Osteoblast (primary cell): ENCODE results near the gene FETUB. TPM values are rescaled to one million over a fixed set of nuclear protein-coding genes. Genes with fewer than 3 reads are reported as not detected.

ENCODE experiments used
- DNase-seq: peaks from one replicate; pipeline ENCODE4 v3.0.0; 2011; ENCODE audit warnings: low spot score, mixed read lengths; ENCODE audit not compliant: insufficient read length; ENCODE audit errors: missing footprints
- H2AFZ ChIP-seq: 2 replicates; pipeline ENCODE4 v1.6.0; 2011; ENCODE audit warnings: mild to moderate bottlenecking, low read length
- H3K27ac ChIP-seq: 2 replicates; pipeline ENCODE4 v1.5.1; 2011; ENCODE audit warnings: mild to moderate bottlenecking, low read depth, low read length, moderate library complexity
- H3K27me3 ChIP-seq: 2 replicates; pipeline ENCODE4 v1.6.0; 2012; ENCODE audit warnings: mild to moderate bottlenecking, control low read depth, inconsistent platforms, low read length, moderate library complexity; ENCODE audit not compliant: insufficient read depth
- H3K36me3 ChIP-seq: 2 replicates; pipeline ENCODE4 v1.5.1; 2011; ENCODE audit warnings: mild to moderate bottlenecking, low read length, control low read depth, moderate library complexity; ENCODE audit not compliant: insufficient read depth
- H3K4me1 ChIP-seq: 2 replicates; pipeline ENCODE4 v1.5.1; 2011; ENCODE audit warnings: mild to moderate bottlenecking, low read length, control low read depth, moderate library complexity; ENCODE audit not compliant: insufficient read depth
- H3K4me2 ChIP-seq: 2 replicates; pipeline ENCODE4 v1.6.0; 2011; ENCODE audit warnings: mild to moderate bottlenecking, low read length; ENCODE audit not compliant: insufficient read depth
- H3K4me3 ChIP-seq: fragments of 200-600 bp; sonication (generic); 3 replicates; pipeline ENCODE4 v1.5.1; 2012; ENCODE audit warnings: mild to moderate bottlenecking, low read length, inconsistent platforms; ENCODE audit not compliant: insufficient read depth
- H3K79me2 ChIP-seq: 2 replicates; pipeline ENCODE4 v1.6.0; 2012; ENCODE audit warnings: mild to moderate bottlenecking, low read length, control low read depth, inconsistent platforms; ENCODE audit not compliant: insufficient read depth
- H3K9me3 ChIP-seq: 2 replicates; pipeline ENCODE4 v1.5.1; 2011; ENCODE audit warnings: low read depth, low read length, control low read depth
- H4K20me1 ChIP-seq: 2 replicates; pipeline ENCODE4 v1.6.0; 2012; ENCODE audit warnings: mild to moderate bottlenecking, low read length, control low read depth; ENCODE audit not compliant: insufficient read depth
- CTCF ChIP-seq: IDR thresholded peaks from 2 replicates; pipeline ENCODE4 v1.5.1; 2011; ENCODE audit warnings: mild to moderate bottlenecking, low read depth, low read length, moderate library complexity; ENCODE audit errors: extremely low read depth
- total RNA-seq: library from RNA; depleted of rRNA; stranded (reverse); fragments of >200 nt; gene quantifications from 2 replicates; pipeline ENCODE4 v1.2.3, GENCODE V29; 2012

FETUB gene
- total RNA-seq, 1 donor: not detected

- no peak overlapping the region for H3K4me3 ChIP-seq
- TF ChIP-seq CTCF: no peak
- H3K36me3 ChIP-seq: no peaks in the 10 kb centered on the region
- DNase-seq: no peak
- no peaks in the 10 kb centered on the region for H3K79me2 ChIP-seq
- H3K9me3 ChIP-seq: no peaks in the 10 kb centered on the region
- no peak overlapping the region for H3K27ac ChIP-seq
- peaks cover 3% of the 10 kb centered on the region for H3K4me1 ChIP-seq
- H3K27me3 ChIP-seq: no peaks in the 10 kb centered on the region
- H4K20me1 ChIP-seq: no peaks in the 10 kb centered on the region
- H2AFZ ChIP-seq: no peak overlapping the region
- H3K4me2 ChIP-seq: no peak overlapping the region
These were observed 42.0 kb upstream of the FETUB start for GRCh38 chr3:186598108-186598784.

GRCh38 chr3:186598794-186599141 is 41.4 kb upstream of the FETUB start:
- no peak for TF ChIP-seq CTCF
- H4K20me1 ChIP-seq: no peaks in the 10 kb centered on the region
- H3K4me1 ChIP-seq: peaks cover 3% of the 10 kb centered on the region
- no peaks in the 10 kb centered on the region for H3K36me3 ChIP-seq
- H3K27ac ChIP-seq: no peak overlapping the region
- H2AFZ ChIP-seq: no peak overlapping the region
- no peak for DNase-seq
- H3K27me3 ChIP-seq: no peaks in the 10 kb centered on the region
- H3K9me3 ChIP-seq: no peaks in the 10 kb centered on the region
- no peak overlapping the region for H3K4me2 ChIP-seq
- no peak overlapping the region for H3K4me3 ChIP-seq
- H3K79me2 ChIP-seq: no peaks in the 10 kb centered on the region

GRCh38 chr3:186599142-186599784 is 40.9 kb upstream of the FETUB start:
- H3K27ac ChIP-seq: no peak overlapping the region
- DNase-seq: no peak
- H3K79me2 ChIP-seq: no peaks in the 10 kb centered on the region
- no peak overlapping the region for H3K4me3 ChIP-seq
- no peaks in the 10 kb centered on the region for H4K20me1 ChIP-seq
- no peaks in the 10 kb centered on the region for H3K36me3 ChIP-seq
- H3K9me3 ChIP-seq: no peaks in the 10 kb centered on the region
- peaks cover 3% of the 10 kb centered on the region for H3K4me1 ChIP-seq
- H3K27me3 ChIP-seq: no peaks in the 10 kb centered on the region
- TF ChIP-seq CTCF: no peak
- H2AFZ ChIP-seq: no peak overlapping the region
- no peak overlapping the region for H3K4me2 ChIP-seq

GRCh38 chr3:186599785-186600166 is 40.4 kb upstream of the FETUB start:
- no peaks in the 10 kb centered on the region for H3K9me3 ChIP-seq
- H3K27ac ChIP-seq: no peak overlapping the region

More at GRCh38 chr3:186599785-186600166, 40.4 kb upstream of the FETUB start:
- Histone ChIP-seq H3K4me1 (peaks cover 3% of the 10 kb centered on the region), H3K79me2 (no peaks in the 10 kb centered on the region), H4K20me1 (no peaks in the 10 kb centered on the region), H3K36me3 (no peaks in the 10 kb centered on the region), H3K27me3 (no peaks in the 10 kb centered on the region), H2AFZ (no peak overlapping the region), H3K4me3 (no peak overlapping the region), H3K4me2 (no peak overlapping the region)
- DNase-seq: peak; percentile 77
- TF ChIP-seq CTCF: no peak
